HK-2 (cell line): ENCODE results near the gene NXPH2.

ENCODE experiments used
- DNase-seq: peaks from one replicate; pipeline ENCODE4 v3.0.0-alpha.2; 2018; ENCODE audit not compliant: unreplicated experiment

Gene NXPH2

DNA sequence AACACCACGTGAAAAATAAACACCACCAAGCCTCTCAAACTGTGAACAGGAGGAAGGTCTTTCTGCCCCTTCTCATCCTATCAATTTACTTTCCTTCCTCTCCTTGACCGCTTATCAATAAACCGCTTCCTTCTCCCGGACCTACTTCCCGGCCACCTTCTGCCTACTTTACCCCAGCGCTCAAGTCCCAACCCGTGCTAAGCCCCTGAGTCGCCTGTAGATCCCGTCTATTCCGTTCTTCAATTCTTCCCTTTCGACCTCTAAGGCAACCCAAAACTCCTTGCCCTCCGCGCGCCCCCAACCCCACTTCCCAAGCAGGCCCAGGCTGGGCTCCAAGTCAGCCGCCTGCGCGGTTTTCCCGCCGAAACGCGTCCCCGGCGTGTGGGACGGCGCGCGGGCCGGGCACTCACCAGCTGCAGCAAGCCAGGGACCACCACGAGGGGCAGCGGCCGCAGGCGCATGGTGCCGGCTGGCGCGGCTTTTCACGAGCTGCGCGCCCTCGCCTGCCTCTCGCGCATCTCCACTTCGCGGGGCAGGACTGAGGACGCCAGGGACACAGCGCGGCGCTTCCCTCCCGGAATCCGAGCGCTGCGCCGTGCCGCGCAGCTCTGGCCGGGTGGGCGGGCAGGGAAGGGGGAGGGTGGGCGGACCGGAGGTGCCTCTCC lies at the start of gene NXPH2:
NXPH2 (minus strand) TSS at position 610 of the 665 bp plus-strand sequence; CDS start at position 461, 149 bp downstream.
- peak; percentile 34 for DNase-seq

- peak; percentile 38 for DNase-seq
Observed at GRCh38 chr2:138829326-138829919, 49.2 kb upstream of the NXPH2 start.

DNA sequence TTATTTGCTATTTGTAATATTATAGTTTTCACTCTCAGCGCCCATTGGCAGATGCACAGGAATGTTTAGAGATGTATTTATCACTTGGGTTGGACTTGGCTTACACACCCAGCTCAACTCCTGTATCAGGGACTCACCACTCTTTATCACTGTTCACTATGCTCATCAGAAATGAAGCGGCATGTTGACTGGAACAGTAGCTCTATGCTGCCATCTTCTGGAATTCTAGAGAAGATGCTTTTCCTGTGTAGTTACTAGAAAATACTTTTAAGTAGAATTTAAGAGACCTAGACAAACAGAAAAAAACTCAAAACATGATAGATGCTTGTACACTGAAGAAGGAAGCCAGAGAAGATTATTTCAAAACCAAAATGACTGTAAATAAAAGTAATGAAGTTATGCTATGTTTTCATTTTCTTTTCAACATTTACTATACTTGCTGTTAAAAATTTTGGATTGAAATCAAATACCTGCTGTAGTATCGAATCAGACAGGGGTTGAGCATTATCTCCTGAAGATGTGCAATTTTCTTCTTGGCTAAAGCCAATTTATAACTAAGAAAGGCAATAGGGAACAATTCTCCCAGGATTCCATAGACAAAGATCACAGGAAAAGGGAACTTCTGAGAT lies 47.4 kb upstream of the NXPH2 start:
- DNase-seq, result peak; percentile 28

- no peak for DNase-seq
Observed at GRCh38 chr2:138823666-138824065, 43.5 kb upstream of the NXPH2 start.

DNA sequence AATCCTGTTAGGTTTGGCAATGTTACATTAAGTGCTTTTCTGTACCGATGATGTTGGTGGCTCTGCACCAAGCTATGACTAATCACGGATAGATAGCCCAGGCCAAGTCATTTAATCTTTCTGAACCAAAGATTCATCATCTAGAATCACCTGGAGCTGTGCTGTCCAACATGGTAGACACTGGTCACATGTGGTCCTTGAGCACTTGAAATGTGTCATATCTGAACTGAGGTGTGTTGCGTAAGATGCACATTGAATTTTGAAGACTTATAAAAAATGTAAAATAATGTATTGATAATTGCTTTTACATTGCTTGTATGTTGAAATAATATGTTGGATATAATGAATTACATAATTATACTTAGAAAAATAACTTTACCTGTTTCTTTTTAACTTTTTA lies 39.8 kb upstream of the NXPH2 start:
- no peak for DNase-seq

GRCh38 chr2:138818556-138818955 lies 38.4 kb upstream of the NXPH2 start:
- no peak for DNase-seq

DNA sequence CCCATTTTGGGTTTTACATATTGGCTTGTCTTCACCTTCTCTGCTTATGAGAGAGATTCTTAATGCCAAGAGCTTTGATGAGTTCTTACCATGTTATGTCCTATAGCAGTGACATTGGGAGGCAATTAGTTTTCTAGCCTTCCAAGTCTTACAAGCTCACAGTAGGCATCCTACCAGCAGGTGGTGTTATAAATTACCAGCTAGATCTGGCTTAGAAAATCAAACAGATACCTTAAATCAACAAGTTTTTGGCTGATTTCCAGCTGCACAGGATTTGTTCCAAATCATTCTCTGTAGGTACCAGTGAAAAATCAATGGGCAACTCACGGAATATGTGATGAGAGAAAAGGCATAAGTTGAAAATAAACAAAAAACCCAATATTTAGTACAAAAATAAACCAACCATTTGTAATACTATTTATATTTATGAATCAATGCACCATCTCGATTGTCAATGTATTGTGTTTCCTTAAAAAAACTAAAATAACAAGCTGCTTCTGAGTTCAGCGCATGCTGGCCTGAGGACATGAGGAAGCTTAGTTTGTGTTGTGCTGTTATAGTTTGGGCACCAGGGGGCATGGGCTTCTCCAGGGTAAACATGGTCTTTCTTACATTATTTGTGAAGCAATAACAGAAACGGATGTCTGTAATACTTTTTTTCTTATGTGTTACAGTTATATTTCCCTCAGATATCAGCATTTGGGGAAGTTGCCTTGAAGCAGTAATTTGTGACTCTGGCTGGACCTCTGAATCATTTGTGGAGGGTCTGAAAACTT lies 34.1 kb upstream of the NXPH2 start:
- DNase-seq, result no peak

DNA sequence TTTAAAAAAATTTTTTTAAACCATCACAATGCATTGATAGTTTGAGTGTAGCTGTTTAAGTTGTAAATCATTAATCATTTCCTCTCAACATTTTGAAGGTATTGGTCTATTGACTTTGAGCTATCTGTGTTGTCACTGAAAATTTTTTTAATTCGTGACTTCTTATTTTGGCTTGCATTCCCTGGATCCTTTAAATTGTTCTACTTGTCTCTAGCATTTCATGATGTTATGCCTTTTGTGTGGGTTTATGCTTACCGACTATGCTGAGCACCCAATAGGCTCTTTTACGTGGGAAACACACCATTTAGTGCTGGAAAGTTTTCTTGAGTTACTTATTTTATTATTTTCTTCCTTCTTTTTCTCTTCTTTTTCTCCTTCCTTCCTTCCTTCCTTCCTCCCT lies 31.2 kb upstream of the NXPH2 start:
- no peak for DNase-seq

DNA sequence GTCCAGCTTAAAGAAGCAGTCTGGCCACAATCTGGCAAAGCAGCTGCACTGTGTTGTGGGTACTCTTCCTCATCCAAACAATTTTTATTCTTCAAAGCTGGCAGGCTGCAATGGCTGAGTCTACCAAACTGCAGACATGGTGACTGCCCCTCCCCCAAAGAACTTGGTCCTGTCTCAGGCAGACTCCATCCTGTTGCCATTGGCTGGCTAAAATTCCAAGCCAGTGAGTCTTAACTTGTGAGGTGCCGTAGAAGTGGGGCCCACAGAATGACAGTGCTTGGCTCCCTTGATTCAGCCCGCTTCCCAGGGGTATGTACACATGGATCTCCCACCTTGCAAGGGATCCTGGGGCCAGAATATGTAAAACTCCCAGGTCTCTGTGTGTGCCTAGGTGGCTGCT lies 14.5 kb upstream of the NXPH2 start:
- DNase-seq, result no peak

- DNase-seq, result no peak
Observed at GRCh38 chr2:138787053-138787666, 7.0 kb upstream of the NXPH2 start.

GRCh38 chr2:138782383-138782782 lies 2.2 kb upstream of the NXPH2 start:
- no peak for DNase-seq

GRCh38 chr2:138780908-138781307 lies 718 bp upstream of the NXPH2 start:
- DNase-seq, result no peak

- peak; percentile 12 for DNase-seq
Observed at GRCh38 chr2:138780446-138780880, 273 bp upstream of the NXPH2 start.

GRCh38 chr2:138779406-138779780 lies 797 bp downstream of the NXPH2 start:
- no peak for DNase-seq

DNA sequence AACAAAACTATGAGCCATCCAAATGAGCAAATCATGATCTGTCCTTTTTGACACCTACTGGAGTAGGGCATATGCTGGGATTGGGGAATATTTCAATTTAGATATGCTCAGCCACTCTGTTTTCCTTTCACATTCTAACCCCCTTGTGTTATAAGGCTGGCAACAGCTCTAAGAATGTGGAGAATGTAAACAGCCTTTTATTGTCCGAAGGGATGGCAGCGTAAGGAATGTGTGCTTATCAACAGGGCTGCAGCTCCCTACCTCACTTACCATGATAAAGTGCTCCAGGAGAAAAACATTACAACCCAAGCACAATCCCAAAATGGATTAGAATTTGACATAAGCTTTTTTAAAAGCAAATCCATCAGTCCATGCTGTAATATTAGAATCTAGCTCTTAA lies 2.2 kb downstream of the NXPH2 start:
- DNase-seq, result no peak

- DNase-seq, result no peak
Observed at GRCh38 chr2:138775736-138776135, 4.5 kb downstream of the NXPH2 start.

- no peak for DNase-seq
Observed at GRCh38 chr2:138771534-138771933, 8.7 kb downstream of the NXPH2 start.

DNA sequence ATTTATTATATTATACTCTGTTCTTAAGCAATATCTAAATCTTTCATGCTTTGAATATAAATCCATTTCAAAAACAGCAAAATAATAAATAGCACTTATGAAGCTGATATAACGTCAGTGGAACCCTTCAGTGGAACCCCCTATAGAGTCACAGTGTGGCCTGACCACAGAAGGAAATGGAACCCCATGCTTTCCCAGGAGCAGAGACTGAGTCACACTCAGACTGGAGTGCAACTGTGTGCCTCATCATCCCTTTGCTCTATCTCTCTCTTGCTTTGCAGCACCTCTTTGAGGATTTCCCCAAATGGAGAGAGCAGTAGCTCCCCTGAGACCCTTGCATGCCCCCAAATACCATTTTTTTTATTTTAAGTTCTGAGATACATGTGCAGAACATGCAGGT lies 13.1 kb downstream of the NXPH2 start:
- no peak for DNase-seq

DNA sequence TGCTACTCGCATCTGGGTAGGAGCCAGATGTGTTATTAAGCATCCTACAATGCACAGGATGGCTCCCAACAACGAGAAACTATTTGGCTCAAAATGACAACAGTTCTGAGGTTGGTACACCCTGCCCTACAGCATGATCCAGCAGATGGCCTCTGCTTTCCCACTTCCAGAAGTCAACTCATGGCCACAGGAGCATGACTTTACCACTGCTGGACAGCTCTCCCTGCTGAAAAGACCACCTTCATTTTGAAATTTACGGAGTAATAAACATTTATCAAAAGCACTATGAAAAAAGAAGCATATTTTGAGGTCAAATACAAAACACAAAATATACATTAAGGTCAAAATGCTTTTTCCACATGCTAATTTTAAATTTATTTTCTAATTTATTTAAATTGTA lies 13.7 kb downstream of the NXPH2 start:
- no peak for DNase-seq

DNA sequence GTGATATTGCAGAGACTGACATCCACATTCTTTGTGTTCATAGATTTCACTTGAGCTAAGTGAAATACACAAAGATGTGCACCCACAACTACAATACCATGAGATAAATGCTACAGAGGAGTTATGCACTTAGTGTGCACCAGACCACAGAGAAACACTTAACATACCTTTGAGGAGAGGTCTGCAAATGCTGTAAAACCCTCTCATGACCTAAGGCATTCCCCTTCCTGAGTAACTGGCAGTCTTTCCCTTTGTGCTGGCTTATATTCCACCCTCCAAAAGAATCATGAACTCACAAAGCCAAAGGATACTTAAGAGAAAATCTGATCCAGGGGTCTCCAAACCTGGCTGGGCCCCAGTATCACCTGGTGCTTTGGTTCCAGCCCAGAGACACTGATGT lies 16.2 kb downstream of the NXPH2 start:
- DNase-seq, result no peak

- no peak for DNase-seq
Observed at GRCh38 chr2:138762533-138762932, 17.7 kb downstream of the NXPH2 start.

GRCh38 chr2:138760676-138761075 lies 19.5 kb downstream of the NXPH2 start:
- DNase-seq, result no peak
